ENCODE data around the gene ARL4A.
"Not testable (repeated sequence)": the region's sequence is repeated elsewhere in the genome, so short reads cannot be mapped to it uniquely, and the experiment has no call there.

Gene ARL4A

DNA sequence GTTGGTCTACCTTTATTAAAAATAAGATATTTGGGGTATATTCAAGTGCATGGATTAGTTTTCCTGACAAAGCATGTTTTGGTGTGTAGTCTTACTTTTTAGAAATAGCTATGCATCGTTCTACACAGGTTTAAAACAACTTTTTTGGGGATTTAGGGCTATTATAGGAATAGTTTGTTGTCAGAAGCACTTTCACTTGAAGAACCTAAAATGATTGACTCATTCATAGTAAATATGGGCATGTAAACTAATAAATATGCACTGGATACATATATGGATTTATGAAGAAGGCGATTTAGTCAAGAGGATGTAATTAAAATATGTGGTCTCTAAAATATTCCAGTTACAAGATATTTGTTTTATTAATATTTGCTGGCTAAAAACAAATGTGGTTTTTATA lies 2.0 kb downstream of the ARL4A start:
- TF ChIP-seq, protein P1, sequence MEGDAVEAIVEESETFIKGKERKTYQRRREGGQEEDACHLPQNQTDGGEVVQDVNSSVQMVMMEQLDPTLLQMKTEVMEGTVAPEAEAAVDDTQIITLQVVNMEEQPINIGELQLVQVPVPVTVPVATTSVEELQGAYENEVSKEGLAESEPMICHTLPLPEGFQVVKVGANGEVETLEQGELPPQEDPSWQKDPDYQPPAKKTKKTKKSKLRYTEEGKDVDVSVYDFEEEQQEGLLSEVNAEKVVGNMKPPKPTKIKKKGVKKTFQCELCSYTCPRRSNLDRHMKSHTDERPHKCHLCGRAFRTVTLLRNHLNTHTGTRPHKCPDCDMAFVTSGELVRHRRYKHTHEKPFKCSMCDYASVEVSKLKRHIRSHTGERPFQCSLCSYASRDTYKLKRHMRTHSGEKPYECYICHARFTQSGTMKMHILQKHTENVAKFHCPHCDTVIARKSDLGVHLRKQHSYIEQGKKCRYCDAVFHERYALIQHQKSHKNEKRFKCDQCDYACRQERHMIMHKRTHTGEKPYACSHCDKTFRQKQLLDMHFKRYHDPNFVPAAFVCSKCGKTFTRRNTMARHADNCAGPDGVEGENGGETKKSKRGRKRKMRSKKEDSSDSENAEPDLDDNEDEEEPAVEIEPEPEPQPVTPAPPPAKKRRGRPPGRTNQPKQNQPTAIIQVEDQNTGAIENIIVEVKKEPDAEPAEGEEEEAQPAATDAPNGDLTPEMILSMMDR (IDR thresholded peaks at IDR 0.05; ENCODE audit: control extremely low read depth, extremely low read depth, low read depth, missing control alignments): no peak
- CTCF ChIA-PET: no interaction called here
- DNase-seq (ENCODE audit: extremely low spot score): no peak
- POLR2A ChIA-PET: no interaction called here

GRCh38 chr7:12690041-12690878 lies 2.8 kb downstream of the ARL4A start:
- TF ChIP-seq, protein P1 (IDR thresholded peaks at IDR 0.05; ENCODE audit: control extremely low read depth, extremely low read depth, low read depth, missing control alignments): no peak
- ChIA-PET CTCF (interaction anchor here (1.1 kb wide), 1 partner anchor 23 kb away, joined by 3 read pairs; no protein-coding TSS in a partner anchor), POLR2A (interaction anchor here (0.6 kb wide), 1 partner anchor 44 kb away, joined by 3 read pairs; no protein-coding TSS in a partner anchor)
- no peak for DNase-seq (ENCODE audit: extremely low spot score)

DNA sequence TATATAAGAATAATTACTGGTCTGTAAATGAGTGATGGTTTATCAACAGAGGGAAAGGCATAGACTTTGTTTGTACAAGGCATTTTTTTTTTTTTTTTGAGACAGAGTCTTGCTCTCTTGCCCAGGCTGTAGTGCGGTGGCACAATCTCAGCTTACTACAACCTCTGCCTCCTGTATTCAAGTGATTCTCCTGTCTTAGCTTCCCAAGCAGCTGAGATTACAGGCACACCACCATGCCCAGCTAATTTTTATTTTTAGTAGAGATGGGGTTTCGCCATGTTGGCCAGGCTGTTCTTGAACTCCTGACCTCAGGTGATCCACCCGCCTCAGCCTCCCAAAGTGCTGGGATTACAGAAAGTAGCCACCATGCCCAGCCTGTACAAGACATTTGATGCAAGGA lies 4.0 kb downstream of the ARL4A start:
- DNase-seq (ENCODE audit: extremely low spot score); POLR2A ChIA-PET: not testable (repeated sequence)
- CTCF ChIA-PET: interaction anchor here (1.1 kb wide), 1 partner anchor 22 kb away, joined by 3 read pairs; no protein-coding TSS in a partner anchor

DNA sequence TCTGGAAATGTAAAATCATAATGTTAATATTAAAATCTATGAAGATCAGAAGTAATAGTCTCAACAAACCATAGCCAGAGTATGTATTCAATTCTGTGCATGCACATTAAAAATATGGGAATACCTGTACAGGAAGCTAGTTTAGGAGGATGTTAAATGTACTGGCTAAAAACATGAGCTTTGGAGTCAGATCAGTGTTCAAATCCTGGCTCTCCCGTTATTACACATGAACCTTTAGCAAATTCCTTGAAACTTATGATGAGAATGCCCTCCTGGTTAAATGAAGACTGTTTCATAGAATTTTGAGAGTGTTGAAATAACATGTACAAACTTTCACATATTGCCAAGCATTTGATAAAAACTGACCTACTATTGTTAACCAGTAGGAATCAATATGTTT lies 4.6 kb downstream of the ARL4A start:
- no peak for DNase-seq (ENCODE audit: extremely low spot score)
- ChIA-PET POLR2A (no interaction called here), CTCF (no interaction called here)
- TF ChIP-seq, protein P1 (IDR thresholded peaks at IDR 0.05; ENCODE audit: control extremely low read depth, extremely low read depth, low read depth, missing control alignments): no peak

- POLR2A ChIA-PET: no interaction called here
- TF ChIP-seq, protein P1 (IDR thresholded peaks at IDR 0.05; ENCODE audit: control extremely low read depth, extremely low read depth, low read depth, missing control alignments): no peak
- no peak for DNase-seq (ENCODE audit: extremely low spot score)
- CTCF ChIA-PET: no interaction called here
These were observed 5.2 kb downstream of the ARL4A start for GRCh38 chr7:12692479-12693259.

DNA sequence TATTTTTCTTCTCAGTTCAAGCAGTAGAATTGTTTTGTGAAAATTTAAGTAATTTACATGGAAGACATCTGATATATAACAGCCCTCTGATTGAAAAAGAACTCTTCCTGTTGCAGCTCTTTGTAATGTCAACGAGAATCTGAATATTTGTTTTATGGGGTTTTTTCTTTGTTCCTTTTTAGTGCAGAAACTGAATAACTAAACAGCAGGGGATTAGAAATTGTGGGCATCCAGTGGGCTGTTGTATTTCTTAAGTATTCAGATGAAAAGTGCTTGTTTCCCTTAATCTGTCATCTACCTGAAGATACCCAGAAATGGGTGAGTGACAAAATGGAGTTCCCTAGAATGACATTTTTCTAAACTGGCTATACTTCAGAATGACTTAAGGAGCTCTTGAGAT lies 7.4 kb downstream of the ARL4A start:
- ChIA-PET CTCF (interaction anchor here (3.5 kb wide), 1 partner anchor 8 kb away, joined by 22 read pairs; the partner anchor contains the start of gene ARL4A), POLR2A (no interaction called here)
- TF ChIP-seq, protein P1 (IDR thresholded peaks at IDR 0.05; ENCODE audit: control extremely low read depth, extremely low read depth, low read depth, missing control alignments): no peak
- no peak for DNase-seq (ENCODE audit: extremely low spot score)

Data from GM10248 (cell line).